D721Med (cell line): ENCODE results near the gene COL9A3.

Source experiments
- DNase-seq: peaks from one replicate; pipeline ENCODE4 v3.0.0; 2011; ENCODE audit warnings: low spot score; ENCODE audit not compliant: insufficient read length
- FAIRE-seq: peaks from 2 replicates; lab custom pipeline; 2011; peaks lifted over from hg19 to GRCh38; lab: Jason Lieb, UNC
- TF ChIP-seq, protein P1 (sequence below): IDR thresholded peaks from 2 replicates; pipeline ENCODE4 v1.5.1; 2012; ENCODE audit warnings: mild to moderate bottlenecking, control low read depth; ENCODE audit not compliant: insufficient read depth; ENCODE audit errors: missing control alignments

Gene COL9A3

DNA sequence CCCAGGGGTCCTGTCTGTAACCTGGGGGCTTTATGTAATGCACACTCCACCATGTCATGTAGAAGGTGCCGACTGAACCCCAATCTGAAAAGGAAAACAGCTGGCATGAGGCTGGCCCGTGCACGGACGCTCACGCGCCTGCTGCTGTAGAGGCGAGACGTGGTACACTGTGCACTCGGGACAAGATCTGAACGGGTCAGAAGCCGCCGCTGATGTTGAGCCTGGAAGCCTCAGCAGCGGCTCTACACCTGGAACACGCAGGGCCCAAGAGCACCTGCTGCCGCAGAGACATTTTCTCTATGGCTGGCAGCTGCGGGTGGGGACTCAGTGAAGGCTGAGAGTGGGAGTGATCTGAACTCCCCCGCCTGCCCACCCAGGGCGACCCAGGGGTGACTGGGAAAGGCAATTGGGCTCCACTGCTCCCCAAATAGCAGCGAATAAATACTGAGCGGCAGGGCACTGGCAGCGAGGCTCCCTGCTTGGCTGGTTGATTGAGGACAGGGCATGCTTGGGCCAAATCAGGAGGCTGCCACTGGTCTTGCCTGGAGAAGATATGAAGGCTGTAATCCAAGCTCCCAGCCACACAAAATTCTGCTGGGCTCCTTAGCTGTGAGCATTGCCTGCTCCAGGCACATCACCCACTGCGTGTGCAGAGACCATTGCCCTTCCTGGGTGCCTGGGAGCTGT is 14.7 kb upstream of the COL9A3 start:
- no peak for DNase-seq
- FAIRE-seq, result no peak
- TF ChIP-seq, protein P1, sequence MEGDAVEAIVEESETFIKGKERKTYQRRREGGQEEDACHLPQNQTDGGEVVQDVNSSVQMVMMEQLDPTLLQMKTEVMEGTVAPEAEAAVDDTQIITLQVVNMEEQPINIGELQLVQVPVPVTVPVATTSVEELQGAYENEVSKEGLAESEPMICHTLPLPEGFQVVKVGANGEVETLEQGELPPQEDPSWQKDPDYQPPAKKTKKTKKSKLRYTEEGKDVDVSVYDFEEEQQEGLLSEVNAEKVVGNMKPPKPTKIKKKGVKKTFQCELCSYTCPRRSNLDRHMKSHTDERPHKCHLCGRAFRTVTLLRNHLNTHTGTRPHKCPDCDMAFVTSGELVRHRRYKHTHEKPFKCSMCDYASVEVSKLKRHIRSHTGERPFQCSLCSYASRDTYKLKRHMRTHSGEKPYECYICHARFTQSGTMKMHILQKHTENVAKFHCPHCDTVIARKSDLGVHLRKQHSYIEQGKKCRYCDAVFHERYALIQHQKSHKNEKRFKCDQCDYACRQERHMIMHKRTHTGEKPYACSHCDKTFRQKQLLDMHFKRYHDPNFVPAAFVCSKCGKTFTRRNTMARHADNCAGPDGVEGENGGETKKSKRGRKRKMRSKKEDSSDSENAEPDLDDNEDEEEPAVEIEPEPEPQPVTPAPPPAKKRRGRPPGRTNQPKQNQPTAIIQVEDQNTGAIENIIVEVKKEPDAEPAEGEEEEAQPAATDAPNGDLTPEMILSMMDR, result no peak

GRCh38 chr20:62804021-62804626 is 12.7 kb upstream of the COL9A3 start:
- FAIRE-seq (no peak), DNase-seq (no peak)
- TF ChIP-seq, protein P1, result no peak

- TF ChIP-seq, protein P1, result no peak
- DNase-seq (peak; percentile 85), FAIRE-seq (no peak)
Observed at GRCh38 chr20:62804627-62805154, 12.2 kb upstream of the COL9A3 start, which contains the start of gene OGFR. Gene OGFR, plus strand, starts transcription at chr20:62804835. Its CDS starts 25 bp downstream, at chr20:62804860.

DNA sequence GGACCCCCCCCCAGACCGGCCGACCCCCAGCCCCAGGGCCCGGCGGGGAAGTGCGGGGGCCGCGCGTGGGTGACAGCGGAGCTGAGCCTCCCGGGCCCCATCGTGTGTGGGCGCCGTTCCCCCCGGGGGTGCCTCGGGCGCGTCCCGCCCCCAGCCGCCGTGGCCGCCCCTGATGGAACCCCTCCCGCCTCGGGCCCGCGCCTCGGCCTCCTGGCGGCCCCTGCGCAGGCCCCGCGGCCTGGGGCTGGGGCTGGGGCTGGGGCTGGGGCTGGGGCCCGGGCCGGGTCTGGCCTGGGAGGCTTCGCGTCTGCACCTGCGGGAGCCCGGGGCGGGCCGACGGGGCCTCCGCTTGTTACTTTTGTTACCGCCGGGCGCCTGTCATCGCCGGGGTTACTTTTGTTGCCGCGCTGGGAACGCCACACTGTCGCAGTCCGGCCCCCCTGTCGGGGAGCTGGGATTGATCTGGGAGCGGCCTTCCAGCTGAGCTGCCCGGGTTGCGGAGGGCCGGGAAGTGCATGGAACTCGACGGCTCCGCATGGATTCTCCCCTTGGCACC is 11.6 kb upstream of the COL9A3 start:
- DNase-seq (no peak), FAIRE-seq (no peak)
- TF ChIP-seq, protein P1, result no peak

GRCh38 chr20:62805711-62806382 is 11.0 kb upstream of the COL9A3 start:
- DNase-seq, result no peak
- TF ChIP-seq, protein P1, result no peak

DNA sequence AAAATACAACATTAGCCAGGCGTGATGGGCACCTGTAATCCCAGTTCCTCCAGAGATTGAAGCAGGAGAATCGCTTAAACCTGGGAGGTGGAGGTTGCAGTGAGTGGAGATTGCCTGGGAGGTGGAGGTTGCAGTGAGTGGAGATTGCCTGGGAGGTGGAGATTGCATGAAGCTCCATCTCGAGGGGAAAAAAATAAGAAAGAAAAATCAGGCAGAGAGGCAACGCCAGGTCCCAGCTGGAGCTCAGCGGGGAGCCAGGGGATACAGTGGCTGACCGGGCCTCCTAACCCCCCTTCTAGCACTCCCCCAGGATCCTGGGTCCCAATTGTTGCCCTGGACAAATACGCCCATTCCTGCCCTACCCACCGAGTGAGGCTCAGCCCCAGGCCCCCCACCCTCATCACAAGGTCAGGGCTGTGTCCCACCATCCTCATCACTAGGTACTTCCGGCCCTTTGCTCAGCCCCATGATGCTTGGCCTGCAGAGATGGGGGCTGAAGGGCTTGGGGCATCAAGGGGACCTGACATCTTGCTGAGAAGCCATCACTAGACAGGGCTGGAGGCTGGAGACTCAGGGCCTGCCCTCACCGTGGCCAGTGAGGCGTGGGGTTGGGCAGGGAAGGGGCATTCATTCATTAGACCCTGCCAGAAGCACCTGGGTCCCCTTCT is 10.3 kb upstream of the COL9A3 start:
- DNase-seq (no peak), FAIRE-seq (no peak)
- TF ChIP-seq, protein P1, result no peak

More at GRCh38 chr20:62805711-62806382, 11.0 kb upstream of the COL9A3 start:
- FAIRE-seq, result no peak
